SK-N-MC (cell line): ENCODE results near the gene ADPRM.

ENCODE experiments used
- DNase-seq: peaks from one replicate; pipeline ENCODE4 v3.0.0-alpha.2; 2011; ENCODE audit warnings: low read depth, low spot score
- H3K27ac ChIP-seq: fragments of 200-600 bp; sonication (generic); 2 replicates; pipeline ENCODE4 v1.5.1; 2016; ENCODE audit warnings: mixed run types
- H3K36me3 ChIP-seq: fragments of 200-600 bp; sonication (generic); 2 replicates; pipeline ENCODE4 v1.6.1; 2017; ENCODE audit warnings: antibody characterized with exemption, low read length, mixed read lengths; ENCODE audit not compliant: insufficient read depth
- H3K4me3 ChIP-seq: fragments of 200-600 bp; sonication (generic); 2 replicates; pipeline ENCODE4 v1.5.1; 2016
- H3K9ac ChIP-seq: fragments of 200-600 bp; sonication (generic); 2 replicates; pipeline ENCODE4 v1.8.0; 2017; ENCODE audit warnings: mixed run types, mixed read lengths; ENCODE audit not compliant: insufficient read length
- H3K9me3 ChIP-seq: fragments of 200-600 bp; sonication (generic); 2 replicates; pipeline ENCODE4 v1.6.1; 2017; ENCODE audit warnings: low read depth, mild to moderate bottlenecking, antibody characterized with exemption, low read length, moderate library complexity, mixed read lengths
- EZH2 ChIP-seq: fragments of 200-600 bp; sonication (generic); IDR thresholded peaks from one replicate; pipeline ENCODE4 v1.6.1; 2017; ENCODE audit warnings: antibody characterized with exemption
- FOXP2 ChIP-seq: optimal IDR thresholded peaks from 2 replicates; pipeline ENCODE3; 2011; ENCODE audit warnings: mild to moderate bottlenecking, moderate library complexity; ENCODE audit not compliant: insufficient read depth; ENCODE audit errors: extremely low read length, control extremely low read depth
- POLR2AphosphoS5 ChIP-seq: IDR thresholded peaks from 2 replicates; pipeline ENCODE4 v1.6.1; 2012; ENCODE audit warnings: mild to moderate bottlenecking, low read depth, low read length, borderline replicate concordance

The ADPRM gene

GRCh38 chr17:10737168-10737622 is 39.8 kb downstream of the ADPRM start:
- TF ChIP-seq FOXP2 (no peak), EZH2 (no peak), POLR2AphosphoS5 (no peak)
- H3K4me3 ChIP-seq = peak overlapping the region; percentile 5; the same call in 1 of the 2 replicates
- no peak for DNase-seq

GRCh38 chr17:10737736-10738135 is 40.3 kb downstream of the ADPRM start:
- no peak for TF ChIP-seq EZH2
- TF ChIP-seq FOXP2 = no peak
- no peak for TF ChIP-seq POLR2AphosphoS5
- H3K4me3 ChIP-seq = peak overlapping the region; percentile 57
- H3K9ac ChIP-seq = no peak overlapping the region
- H3K9me3 ChIP-seq = no peaks in the 10 kb centered on the region
- no peak for DNase-seq
- no peaks in the 10 kb centered on the region for H3K36me3 ChIP-seq
- peak overlapping the region; percentile 62 for H3K27ac ChIP-seq

More at GRCh38 chr17:10737168-10737622, 39.8 kb downstream of the ADPRM start:
- Histone ChIP-seq H3K27ac (peak overlapping the region; percentile 62), H3K9me3 (no peaks in the 10 kb centered on the region), H3K36me3 (no peaks in the 10 kb centered on the region), H3K9ac (no peak overlapping the region)

GRCh38 chr17:10738521-10739258 is 41.3 kb downstream of the ADPRM start:
- Histone ChIP-seq H3K27ac (peak overlapping the region; percentile 77), H3K36me3 (no peaks in the 10 kb centered on the region), H3K4me3 (peak overlapping the region; percentile 57), H3K9ac (peak overlapping the region; percentile 51), H3K9me3 (no peaks in the 10 kb centered on the region)
- TF ChIP-seq POLR2AphosphoS5 = 0 out of 2 replicates have a peak, but pooled peaks have one; percentile 22
- TF ChIP-seq FOXP2 = no peak
- no peak for DNase-seq

GRCh38 chr17:10739386-10739785 is 42.0 kb downstream of the ADPRM start:
- TF ChIP-seq EZH2 = no peak
- TF ChIP-seq FOXP2 = no peak
- no peak for TF ChIP-seq POLR2AphosphoS5
- Histone ChIP-seq H3K9me3 (no peaks in the 10 kb centered on the region), H3K9ac (peak overlapping the region; percentile 6), H3K27ac (peak overlapping the region; percentile 77), H3K36me3 (no peaks in the 10 kb centered on the region), H3K4me3 (0 out of 2 replicates have a peak overlapping the region, but pooled peaks have one; percentile 4)
- no peak for DNase-seq

GRCh38 chr17:10741416-10742135 is 44.2 kb downstream of the ADPRM start:
- DNase-seq = no peak
- Histone ChIP-seq H3K9ac (no peak overlapping the region), H3K9me3 (no peaks in the 10 kb centered on the region), H3K27ac (no peak overlapping the region), H3K36me3 (no peaks in the 10 kb centered on the region), H3K4me3 (no peak overlapping the region)
- no peak for TF ChIP-seq POLR2AphosphoS5
- no peak for TF ChIP-seq FOXP2
- TF ChIP-seq EZH2 = no peak

- no peak for DNase-seq
- H3K4me3 ChIP-seq = no peak overlapping the region
- H3K36me3 ChIP-seq = no peaks in the 10 kb centered on the region
- no peak overlapping the region for H3K9ac ChIP-seq
- TF ChIP-seq FOXP2 = no peak
- no peak for TF ChIP-seq POLR2AphosphoS5
- no peak for TF ChIP-seq EZH2
- no peak overlapping the region for H3K27ac ChIP-seq
- H3K9me3 ChIP-seq = no peaks in the 10 kb centered on the region
These were observed 45.0 kb downstream of the ADPRM start for GRCh38 chr17:10742431-10742830.

- DNase-seq = no peak
- no peak for TF ChIP-seq FOXP2
- TF ChIP-seq POLR2AphosphoS5 = no peak
- TF ChIP-seq EZH2 = no peak
- no peaks in the 10 kb centered on the region for H3K9me3 ChIP-seq
These were observed 46.1 kb downstream of the ADPRM start for GRCh38 chr17:10743316-10744009.

GRCh38 chr17:10744501-10745000 is 47.2 kb downstream of the ADPRM start:
- DNase-seq = no peak
- Histone ChIP-seq H3K36me3 (no peaks in the 10 kb centered on the region), H3K9me3 (no peaks in the 10 kb centered on the region), H3K27ac (peak overlapping the region; percentile 64), H3K9ac (no peak overlapping the region), H3K4me3 (peak overlapping the region; percentile 57)
- TF ChIP-seq EZH2 = no peak
- TF ChIP-seq FOXP2 = no peak
- no peak for TF ChIP-seq POLR2AphosphoS5

More at GRCh38 chr17:10743316-10744009, 46.1 kb downstream of the ADPRM start:
- Histone ChIP-seq H3K27ac (no peak overlapping the region), H3K9ac (no peak overlapping the region), H3K4me3 (no peak overlapping the region), H3K36me3 (no peaks in the 10 kb centered on the region)
